Kidney (tissue), 14 donors: ENCODE results near the gene BORCS8. TPM values are rescaled to one million over a fixed set of nuclear protein-coding genes. Genes with fewer than 3 reads are reported as not detected.
A peak's percentile ranks its signal among the peaks of the same experiment; 100 is the strongest.

Experiments
- DNase-seq, 5 donors: peaks; one replicate each; pipeline ENCODE4 v3.0.0-alpha.2; 2013 to 2020
- FAIRE-seq: peaks from 2 replicates; lab custom pipeline; 2012; peaks lifted over from hg19 to GRCh38; lab: Jason Lieb, UNC
- H3K27ac ChIP-seq, 2 donors: one replicate each; pipeline ENCODE4 v1.7.0; 2013; ENCODE audit warnings: low read depth in 2 of 2, low read length in 2 of 2, inconsistent platforms in 1 of 2
- H3K27me3 ChIP-seq: one replicate; pipeline ENCODE4 v1.7.1; 2013; ENCODE audit warnings: low read length, inconsistent platforms; ENCODE audit not compliant: control insufficient read depth, insufficient read depth
- H3K36me3 ChIP-seq, 3 donors: one replicate each; pipeline versions ENCODE4 v1.7.0 to v1.7.1; 2013; ENCODE audit warnings: low read length in 3 of 3, control low read depth in 1 of 3, inconsistent platforms in 1 of 3; ENCODE audit not compliant: insufficient read depth in 3 of 3, control insufficient read depth in 2 of 3
- H3K4me1 ChIP-seq, 3 donors: one replicate each; pipeline versions ENCODE4 v1.7.0 to v1.7.1; 2013; ENCODE audit warnings: low read length in 3 of 3, inconsistent platforms in 1 of 3, low read depth in 1 of 3; ENCODE audit not compliant: control insufficient read depth in 2 of 3, insufficient read depth in 2 of 3
- H3K4me3 ChIP-seq, 3 donors: one replicate each; pipeline versions ENCODE4 v1.7.0 to v1.8.1; 2013; ENCODE audit warnings: low read length in 3 of 3, control low read depth in 1 of 3, inconsistent platforms in 1 of 3
- H3K9ac ChIP-seq, 3 donors: one replicate each; pipeline versions ENCODE4 v1.7.0 to v1.7.1; 2013; ENCODE audit warnings: low read length in 3 of 3, control low read depth in 1 of 3, inconsistent platforms in 1 of 3
- H3K9me3 ChIP-seq, 3 donors: one replicate each; pipeline versions ENCODE4 v1.7.0 to v1.7.1; 2013; ENCODE audit warnings: low read length in 3 of 3, control low read depth in 1 of 3, inconsistent platforms in 1 of 3; ENCODE audit not compliant: control insufficient read depth in 2 of 3, insufficient read depth in 1 of 3
- CTCF ChIP-seq: IDR thresholded peaks from 3 replicates; pipeline ENCODE4 v1.5.1; 2012; ENCODE audit warnings: mild to moderate bottlenecking, moderate library complexity, borderline replicate concordance; ENCODE audit not compliant: insufficient read depth; ENCODE audit errors: extremely low read depth
- intact Hi-C: fragments of 100-400 bp; cut with DNase I; formaldehyde crosslinking; loops from one replicate; pipeline ENCODE4 v1.11.1; 2022
- polyA plus RNA-seq: library from polyadenylated mRNA; stranded (reverse); fragments of 350-450 nt; fragmentation: Illumina TruSeq; extraction: RNeasy Lipid Tissue Mini Kit (QIAGEN cat#74804); gene quantifications from one replicate; pipeline ENCODE4 v1.2.3, GENCODE V29; 2014; ENCODE audit warnings: low read depth, low replicate concordance; ENCODE audit not compliant: insufficient read depth
- total RNA-seq: library from RNA; stranded (reverse); fragmentation: NEBNext Ultra II Directional; extraction: Animal tissue kit (Norgen Biotek cat#: 25700); gene quantifications from one replicate; pipeline ENCODE4 v1.2.1, GENCODE V29; 2021
- donor health status: control.
- donor health status: control.
- donor health status: control.
- donor health status: control.
- donor health status: control.
- donor health status: DM: yes; HTN: yes; CAD: no.
- donor health status: Normal renal cell carcinoma (clear cell type).

Gene BORCS8
- total and polyA plus RNA-seq, 2 donors from 2014 or later: 42.2 to 51.7 TPM

- DNase-seq: peak in 2 of 5 donors; percentile 25 to 36
- intact Hi-C loops: no loop called here
- FAIRE-seq: no peak
Measured at GRCh38 chr19:19205416-19206410, 13.8 kb upstream of the BORCS8 start.

GRCh38 chr19:19204181-19204580 is 12.2 kb upstream of the BORCS8 start:
- peaks cover 0 to 8% (median 0%) of the 10 kb centered on the region in 3 donors for H3K4me1 ChIP-seq
- peak in 1 of 5 donors; percentile 31 for DNase-seq
- no peaks in the 10 kb centered on the region for H3K9me3 ChIP-seq
- no peak overlapping the region for H3K27ac ChIP-seq
- FAIRE-seq: no peak
- H3K4me3 ChIP-seq: no peak overlapping the region
- intact Hi-C loops: no loop called here
- TF ChIP-seq CTCF: no peak
- H3K27me3 ChIP-seq: no peaks in the 10 kb centered on the region
- H3K36me3 ChIP-seq: peaks cover 0 to under 1% (median 0%) of the 10 kb centered on the region in 3 donors
- no peak overlapping the region for H3K9ac ChIP-seq

More at GRCh38 chr19:19205416-19206410, 13.8 kb upstream of the BORCS8 start:
- Histone ChIP-seq H3K4me1 (peaks cover 0 to 8% (median 0%) of the 10 kb centered on the region in 3 donors), H3K9me3 (no peaks in the 10 kb centered on the region), H3K9ac (no peak overlapping the region), H3K27ac (no peak overlapping the region), H3K4me3 (no peak overlapping the region), H3K27me3 (peaks cover 2% of the 10 kb centered on the region), H3K36me3 (no peaks in the 10 kb centered on the region)
- no peak for TF ChIP-seq CTCF

- intact Hi-C loops: no loop called here
- TF ChIP-seq CTCF: no peak
- FAIRE-seq: peak; percentile 60
Measured at GRCh38 chr19:19203012-19203856, 11.3 kb upstream of the BORCS8 start, which contains the start of gene NR2C2AP. Gene NR2C2AP (minus strand): TSS chr19:19203414. CDS start chr19:19203060, 354 bp downstream.

More at GRCh38 chr19:19203012-19203856, 11.3 kb upstream of the BORCS8 start, which contains the start of gene NR2C2AP:
- H3K27ac ChIP-seq: peak within 1 kb of the TSS in 1 of 2 donors; percentile 46
- peak; percentile 88 to 97 (median 93) for DNase-seq
- no peaks in the 10 kb centered on the region for H3K9me3 ChIP-seq
- H3K4me3 ChIP-seq: peak within 1 kb of the TSS; percentile 68 to 82 (median 72)
- H3K27me3 ChIP-seq: no peaks in the 10 kb centered on the region
- H3K36me3 ChIP-seq: peaks cover 0 to 6% (median 6%) of the 10 kb centered on the region in 3 donors
- H3K9ac ChIP-seq: peak within 1 kb of the TSS; percentile 32 to 76 (median 57)
- peaks cover 0 to 8% (median 0%) of the 10 kb centered on the region in 3 donors for H3K4me1 ChIP-seq
